Endothelial cell of umbilical vein (primary cell): Measurements from ENCODE around the gene CACNA2D2.

ENCODE experiments used
- EZH2 ChIP-seq: IDR thresholded peaks from 2 replicates; pipeline ENCODE4 v1.6.1; 2012; ENCODE audit warnings: borderline replicate concordance, low read depth, mild to moderate bottlenecking, moderate library complexity, low read length, inconsistent platforms; ENCODE audit not compliant: severe bottlenecking
- FOS ChIP-seq: IDR thresholded peaks from 2 replicates; pipeline ENCODE4 v1.6.1; 2011; ENCODE audit warnings: mild to moderate bottlenecking, low read length, moderate library complexity, borderline replicate concordance; ENCODE audit not compliant: insufficient read depth
- JUN ChIP-seq: IDR thresholded peaks from 2 replicates; pipeline ENCODE4 v1.6.1; 2011; ENCODE audit warnings: borderline replicate concordance, low read depth; ENCODE audit not compliant: insufficient read length, insufficient read depth
- MYC ChIP-seq: IDR thresholded peaks from one replicate; pipeline ENCODE4 v1.6.1; 2011; ENCODE audit warnings: mild to moderate bottlenecking, low read depth, low read length
- POLR2A ChIP-seq: IDR thresholded peaks from 2 replicates; pipeline ENCODE4 v1.6.1; 2012; ENCODE audit warnings: low read depth, mild to moderate bottlenecking, control low read depth, low read length
- TF ChIP-seq, protein P1 (sequence below), 2 donors: IDR thresholded peaks; 1 replicate in 1 of 2; 2 replicates in 1 of 2; pipeline ENCODE4 v1.5.1; 2011; ENCODE audit warnings: low read length in 2 of 2, mild to moderate bottlenecking in 2 of 2, moderate library complexity in 2 of 2, control low read depth in 1 of 2, inconsistent platforms in 1 of 2, low read depth in 1 of 2; ENCODE audit not compliant: insufficient read depth in 1 of 2; ENCODE audit errors: extremely low read depth in 1 of 2
- TF ChIP-seq, protein P2 (sequence below): IDR thresholded peaks from 2 replicates; pipeline ENCODE4 v1.6.1; 2011; ENCODE audit not compliant: insufficient read depth, insufficient read length

DNA sequence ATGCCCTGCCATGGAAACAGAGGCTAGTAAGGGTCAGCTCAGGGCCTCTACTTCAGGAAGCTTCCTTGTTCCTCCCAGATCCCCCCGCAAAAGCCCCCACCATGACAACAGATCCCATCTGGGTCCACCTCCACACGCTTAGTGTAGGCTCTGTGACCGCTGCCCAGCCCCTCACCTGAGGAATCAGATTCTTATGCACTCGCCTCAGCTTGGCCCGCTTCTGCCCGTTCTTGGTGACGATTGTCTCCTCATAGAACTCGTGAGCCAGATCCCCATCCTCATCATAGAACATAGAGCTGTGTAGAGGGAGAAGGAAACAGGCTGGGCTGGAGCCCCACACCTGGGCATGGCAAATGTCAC lies 177.3 kb downstream of the CACNA2D2 start:
- TF ChIP-seq POLR2A (no peak), FOS (no peak), MYC (no peak), EZH2 (no peak), JUN (no peak)
- TF ChIP-seq, protein P1, sequence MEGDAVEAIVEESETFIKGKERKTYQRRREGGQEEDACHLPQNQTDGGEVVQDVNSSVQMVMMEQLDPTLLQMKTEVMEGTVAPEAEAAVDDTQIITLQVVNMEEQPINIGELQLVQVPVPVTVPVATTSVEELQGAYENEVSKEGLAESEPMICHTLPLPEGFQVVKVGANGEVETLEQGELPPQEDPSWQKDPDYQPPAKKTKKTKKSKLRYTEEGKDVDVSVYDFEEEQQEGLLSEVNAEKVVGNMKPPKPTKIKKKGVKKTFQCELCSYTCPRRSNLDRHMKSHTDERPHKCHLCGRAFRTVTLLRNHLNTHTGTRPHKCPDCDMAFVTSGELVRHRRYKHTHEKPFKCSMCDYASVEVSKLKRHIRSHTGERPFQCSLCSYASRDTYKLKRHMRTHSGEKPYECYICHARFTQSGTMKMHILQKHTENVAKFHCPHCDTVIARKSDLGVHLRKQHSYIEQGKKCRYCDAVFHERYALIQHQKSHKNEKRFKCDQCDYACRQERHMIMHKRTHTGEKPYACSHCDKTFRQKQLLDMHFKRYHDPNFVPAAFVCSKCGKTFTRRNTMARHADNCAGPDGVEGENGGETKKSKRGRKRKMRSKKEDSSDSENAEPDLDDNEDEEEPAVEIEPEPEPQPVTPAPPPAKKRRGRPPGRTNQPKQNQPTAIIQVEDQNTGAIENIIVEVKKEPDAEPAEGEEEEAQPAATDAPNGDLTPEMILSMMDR (IDR thresholded peaks at IDR 0.05; ENCODE audit: extremely low read depth in 1 of 2, insufficient read depth in 1 of 2, low read depth in 1 of 2, low read length in 2 of 2), result no peak
- TF ChIP-seq, protein P2, sequence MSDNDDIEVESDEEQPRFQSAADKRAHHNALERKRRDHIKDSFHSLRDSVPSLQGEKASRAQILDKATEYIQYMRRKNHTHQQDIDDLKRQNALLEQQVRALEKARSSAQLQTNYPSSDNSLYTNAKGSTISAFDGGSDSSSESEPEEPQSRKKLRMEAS, result no peak
